Stimulated activated CD4-positive, alpha-beta T cell treated with anti-CD3 and anti-CD28 coated beads, Interleukin-4, amount 100 ng/mL, for 24 hours (primary cell): ENCODE results near the gene MAP3K10.
"Not testable (repeated sequence)": the region's sequence is repeated elsewhere in the genome, so short reads cannot be mapped to it uniquely, and the experiment has no call there.

Source experiments
- DNase-seq: peaks from one replicate; pipeline ENCODE4 v3.0.0-alpha.2; 2020

MAP3K10 gene

DNA sequence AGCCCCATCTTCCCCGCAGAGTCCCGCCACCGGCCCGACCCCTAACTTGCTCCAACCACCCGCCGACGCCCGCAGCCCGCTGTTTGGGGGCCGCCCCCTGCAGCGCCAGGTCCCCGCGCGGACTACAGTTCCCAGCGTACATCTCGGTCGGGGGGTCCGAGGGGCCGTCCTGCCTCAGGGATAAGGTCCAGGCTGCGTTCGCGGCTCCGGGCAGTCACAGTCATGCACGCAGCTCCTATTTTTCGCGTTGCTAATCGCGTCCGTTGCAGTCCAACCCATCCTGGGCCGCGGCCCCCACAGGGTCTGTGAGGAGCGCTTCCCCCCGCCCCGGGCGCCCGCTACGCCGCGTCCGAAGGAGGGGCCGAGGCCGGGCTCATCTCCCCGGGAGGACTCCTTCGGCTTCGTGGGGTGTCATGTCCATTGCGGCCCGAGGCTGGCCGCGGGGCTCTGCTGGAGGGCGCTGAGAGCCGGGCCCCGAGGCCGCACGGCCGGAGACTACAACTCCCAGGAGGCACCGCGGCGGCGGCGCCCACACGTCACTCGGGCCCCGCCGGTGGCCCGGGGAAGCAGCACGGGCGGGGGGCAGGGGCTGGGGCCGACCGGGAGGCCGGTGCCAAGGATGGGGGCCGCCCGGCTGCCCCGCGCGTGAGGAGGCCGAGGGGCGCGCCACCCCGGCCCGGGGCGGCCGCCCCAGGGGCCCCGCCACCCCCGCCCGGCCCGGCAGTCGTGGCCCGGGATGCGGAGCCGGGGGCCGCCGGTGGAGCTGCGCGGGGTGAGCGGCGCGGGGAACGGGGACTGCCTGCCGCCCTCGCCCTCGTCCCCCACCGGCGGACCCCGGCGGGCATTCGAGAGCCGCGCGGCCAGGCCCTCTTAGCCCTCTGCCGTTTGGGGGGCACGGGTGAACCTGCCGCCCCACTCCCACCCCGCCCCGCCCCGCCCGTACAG lies at the start of gene MAP3K10:
Gene MAP3K10 (plus strand): TSS at position 536 of the 945 bp plus-strand sequence. CDS start 606 bp downstream, outside the sequence.
- peak; percentile 80 for DNase-seq

GRCh38 chr19:40141551-40141950 lies 49.7 kb upstream of the MAP3K10 start:
- no peak for DNase-seq

- DNase-seq: peak; percentile 36
Measured at GRCh38 chr19:40143612-40144011, 47.6 kb upstream of the MAP3K10 start.

GRCh38 chr19:40144151-40144550 lies 47.1 kb upstream of the MAP3K10 start:
- peak; percentile 27 for DNase-seq

GRCh38 chr19:40144947-40145748 lies 46.1 kb upstream of the MAP3K10 start:
- DNase-seq: no peak

DNA sequence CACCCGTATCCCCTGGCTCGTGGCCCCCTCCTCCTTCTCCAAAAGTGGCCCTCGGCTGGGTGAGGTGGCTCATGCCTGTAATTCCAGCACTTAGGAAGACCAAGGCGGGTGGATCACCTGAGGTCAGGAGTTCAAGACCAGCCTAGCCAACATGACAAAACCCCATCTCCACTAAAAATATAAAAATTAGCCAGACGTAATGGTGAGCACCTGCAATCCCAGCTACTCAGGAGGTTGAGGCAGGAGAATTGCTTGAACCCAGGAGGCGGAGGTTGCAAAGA lies 45.5 kb upstream of the MAP3K10 start:
- DNase-seq: not testable (repeated sequence)

DNA sequence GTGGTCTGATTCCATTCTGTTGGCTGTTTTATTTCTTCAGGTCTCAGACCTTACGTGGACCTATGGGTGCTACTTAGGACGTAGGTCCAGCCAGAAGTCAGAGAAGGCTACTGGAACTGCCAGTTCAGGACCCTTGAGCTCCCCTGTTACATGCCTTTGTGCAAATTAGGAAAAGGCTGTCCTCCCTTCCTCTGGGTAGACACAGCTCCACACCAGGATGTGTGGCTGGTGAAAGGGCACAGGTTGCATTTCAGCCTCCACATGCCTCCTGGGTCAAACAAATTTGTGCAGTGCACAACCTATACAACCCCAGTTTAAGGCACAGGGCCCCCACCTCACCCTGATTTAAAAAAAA lies 43.9 kb upstream of the MAP3K10 start:
- DNase-seq: no peak

- no peak for DNase-seq
Measured at GRCh38 chr19:40147693-40148347, 43.4 kb upstream of the MAP3K10 start.

GRCh38 chr19:40149501-40149900 lies 41.7 kb upstream of the MAP3K10 start:
- no peak for DNase-seq

DNA sequence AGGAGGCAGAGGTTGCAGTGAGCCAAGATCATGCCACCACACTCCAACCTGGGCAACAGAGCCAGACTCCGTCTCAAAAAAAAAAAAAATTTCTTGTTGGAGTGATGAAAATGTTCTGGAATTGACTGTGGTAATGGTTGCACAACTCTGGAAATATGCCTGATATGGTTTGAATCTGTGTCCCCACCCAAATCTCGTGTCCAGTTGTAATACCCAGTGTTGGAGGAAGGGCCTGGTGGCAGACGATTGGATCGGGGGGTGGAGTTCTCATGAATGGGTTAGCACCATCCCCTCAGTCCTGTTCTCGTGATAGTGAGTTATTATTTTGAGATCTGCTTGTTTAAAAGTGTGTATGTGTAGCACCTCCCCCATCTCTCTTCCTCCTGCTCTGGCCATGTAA lies 41.1 kb upstream of the MAP3K10 start:
- no peak for DNase-seq

DNA sequence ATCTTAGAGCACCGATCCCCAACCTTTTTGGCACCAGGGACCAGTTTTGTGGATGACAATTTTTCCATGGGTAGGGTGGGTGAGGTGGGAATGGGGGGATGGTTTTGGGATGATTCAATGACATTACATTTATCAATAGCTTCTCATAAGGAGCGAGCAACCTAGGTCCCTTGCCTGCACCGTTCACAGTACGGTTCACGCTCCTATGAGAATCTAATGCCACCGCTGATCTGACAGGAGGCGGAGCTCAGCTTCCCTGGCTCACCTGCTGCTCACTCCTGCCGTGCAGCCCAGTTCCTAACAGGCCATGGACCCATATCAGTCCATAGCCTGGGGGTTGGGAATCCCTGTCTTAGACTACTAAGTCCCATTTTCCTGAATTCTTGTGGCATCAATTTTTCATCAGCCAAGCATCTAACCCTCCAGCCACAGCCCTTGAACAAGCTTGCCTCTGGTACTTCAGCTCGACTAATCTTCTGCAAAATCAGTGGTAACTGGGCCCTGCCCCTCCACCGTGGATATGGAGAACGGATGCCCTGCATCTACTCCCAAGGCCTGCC lies 37.0 kb upstream of the MAP3K10 start:
- DNase-seq: no peak

DNA sequence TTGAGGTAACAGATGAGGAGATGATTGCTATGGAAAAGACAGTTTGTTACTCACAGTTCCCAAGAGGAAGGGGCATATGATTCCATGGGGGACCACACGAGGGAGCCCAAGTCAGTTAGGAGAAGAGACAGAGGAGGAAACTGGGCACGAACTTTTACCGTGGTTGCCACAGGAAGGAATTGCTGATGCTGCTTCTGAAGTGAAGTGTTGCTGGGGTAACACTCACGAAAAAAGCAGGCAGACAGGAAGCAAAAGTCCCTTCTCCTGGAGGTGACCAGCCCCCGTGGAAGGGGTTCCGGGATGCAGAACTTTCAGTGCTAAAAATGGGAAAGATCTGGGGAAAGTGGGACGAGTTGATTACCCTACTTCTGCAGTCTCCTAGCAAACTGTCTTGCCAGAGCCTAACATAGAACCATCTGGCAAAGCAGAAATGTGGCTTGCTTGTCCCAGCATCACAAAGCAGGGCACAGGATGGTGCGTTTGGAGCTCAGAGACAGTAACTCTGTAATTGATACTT lies 35.4 kb upstream of the MAP3K10 start:
- DNase-seq: no peak

DNA sequence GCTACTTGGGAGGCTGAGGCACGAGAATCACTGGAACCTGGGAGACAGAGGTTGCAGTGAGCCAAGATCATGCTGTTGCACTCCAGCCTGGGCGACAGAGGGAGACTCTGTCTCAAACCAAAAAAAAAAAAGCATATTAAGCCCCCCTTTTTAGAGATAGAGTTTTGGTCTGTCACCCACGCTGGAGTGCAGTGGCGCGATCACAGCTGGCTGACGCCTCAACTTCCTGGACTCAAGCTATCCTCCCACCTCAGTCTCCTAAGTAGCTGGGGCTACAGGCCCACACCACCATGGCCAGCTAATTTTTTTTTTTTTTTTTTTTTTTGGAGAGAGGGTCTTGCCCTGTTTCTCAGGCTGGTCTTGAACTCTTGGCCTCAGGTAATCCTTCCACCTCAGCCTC lies 34.2 kb upstream of the MAP3K10 start:
- no peak for DNase-seq

- DNase-seq: no peak
Measured at GRCh38 chr19:40159744-40160143, 31.5 kb upstream of the MAP3K10 start.

DNA sequence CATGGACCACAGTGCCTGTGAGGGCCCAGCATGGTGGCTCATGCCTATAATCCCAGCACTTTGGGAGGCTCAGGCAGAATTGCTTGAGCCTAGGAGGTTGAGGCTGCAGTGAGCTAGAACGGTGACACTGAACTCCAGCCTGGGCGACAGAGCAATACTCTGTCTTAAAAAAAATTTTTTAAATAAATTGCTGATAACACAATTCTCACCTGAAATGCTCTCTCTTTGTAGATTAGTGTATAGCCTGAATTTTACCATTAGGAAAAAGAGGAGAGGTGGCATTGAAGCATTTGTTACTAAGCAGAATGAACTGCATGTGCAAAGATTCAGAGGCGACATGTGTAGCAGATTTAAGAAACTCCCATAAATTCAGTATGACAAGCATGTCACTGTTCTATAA lies 29.1 kb upstream of the MAP3K10 start:
- no peak for DNase-seq

GRCh38 chr19:40163541-40164129 lies 27.6 kb upstream of the MAP3K10 start:
- no peak for DNase-seq

DNA sequence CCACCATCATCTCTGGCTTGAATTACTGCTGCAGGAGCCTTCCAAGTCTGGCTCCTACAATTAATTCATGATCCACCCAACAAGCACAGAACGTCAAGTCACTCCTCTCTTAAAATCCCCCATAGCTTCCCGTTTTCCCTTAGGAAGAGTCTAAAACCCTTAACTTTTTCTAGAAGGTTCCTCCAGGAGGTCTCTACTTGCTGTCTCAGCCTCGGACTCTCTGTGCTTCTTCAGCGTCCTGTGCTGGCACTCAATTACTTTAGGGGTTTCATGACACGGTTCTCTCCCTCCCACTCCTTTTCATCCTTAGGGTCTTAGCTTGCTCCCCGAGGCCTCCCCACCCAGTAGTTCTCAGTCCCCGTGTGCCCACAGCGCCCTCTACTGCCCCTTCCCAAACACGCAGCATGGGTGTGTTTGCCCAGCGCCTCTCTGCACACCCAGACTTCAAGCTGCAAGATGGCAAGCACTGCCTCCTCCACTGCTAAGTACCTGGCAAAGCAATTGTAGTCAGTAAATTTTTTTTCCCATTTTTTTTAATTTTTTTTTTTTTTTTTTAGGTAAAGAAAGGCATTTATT lies 25.8 kb upstream of the MAP3K10 start:
- DNase-seq: peak; percentile 63

- DNase-seq: not testable (repeated sequence)
Measured at GRCh38 chr19:40169482-40170302, 21.5 kb upstream of the MAP3K10 start.

DNA sequence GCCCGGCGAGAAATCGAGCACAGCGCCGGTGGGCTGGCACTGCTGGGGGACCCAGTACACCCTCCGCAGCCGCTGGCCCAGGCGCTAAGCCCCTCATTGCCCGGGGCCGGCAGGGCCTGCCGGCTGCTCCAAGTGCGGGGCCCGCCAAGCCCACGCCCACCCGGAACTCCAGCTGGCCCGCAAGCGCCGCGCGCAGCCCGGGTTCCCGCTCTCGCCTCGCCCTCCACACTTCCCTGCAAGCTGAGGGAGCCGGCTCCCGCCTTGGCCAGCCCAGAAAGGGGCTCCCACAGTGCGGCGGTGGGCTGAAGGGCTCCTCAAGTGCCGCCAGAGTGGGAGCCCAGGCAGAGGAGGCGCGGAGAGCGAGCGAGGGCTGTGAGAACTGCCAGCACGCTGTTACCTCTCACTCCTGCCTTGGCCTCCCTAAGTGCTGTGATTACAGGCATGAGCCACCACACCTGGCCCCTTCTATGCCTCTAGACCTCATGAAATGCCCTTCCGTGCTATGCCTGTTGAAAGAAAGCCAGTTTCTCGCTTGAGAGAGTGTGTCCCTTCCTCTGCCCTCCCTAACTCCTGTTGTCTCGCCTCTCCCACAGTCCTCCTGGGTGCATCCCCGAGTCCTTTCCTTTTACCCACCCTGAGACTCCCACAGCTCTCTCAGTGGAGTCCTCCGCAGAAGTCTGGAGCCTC lies 20.8 kb upstream of the MAP3K10 start:
- not testable (repeated sequence) for DNase-seq

DNA sequence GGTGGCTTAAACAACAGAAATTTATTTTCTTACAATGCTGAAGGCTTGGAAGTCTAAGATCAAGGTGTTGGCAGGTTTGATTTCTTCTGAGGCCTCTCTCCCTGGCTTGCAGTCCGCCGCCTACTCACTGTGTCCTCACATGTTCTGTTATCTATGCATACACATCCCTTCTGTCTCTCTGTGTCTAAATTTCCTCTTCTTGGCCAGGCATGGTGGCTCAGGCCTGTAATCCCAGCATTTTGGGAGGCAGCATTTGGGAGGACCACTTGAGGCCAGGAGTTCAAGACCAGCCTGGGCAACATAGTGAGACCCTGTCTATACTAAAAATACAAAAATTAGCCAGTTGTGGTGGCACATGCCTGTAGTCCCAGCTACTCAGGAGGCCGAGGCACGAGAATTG lies 19.9 kb upstream of the MAP3K10 start:
- not testable (repeated sequence) for DNase-seq

DNA sequence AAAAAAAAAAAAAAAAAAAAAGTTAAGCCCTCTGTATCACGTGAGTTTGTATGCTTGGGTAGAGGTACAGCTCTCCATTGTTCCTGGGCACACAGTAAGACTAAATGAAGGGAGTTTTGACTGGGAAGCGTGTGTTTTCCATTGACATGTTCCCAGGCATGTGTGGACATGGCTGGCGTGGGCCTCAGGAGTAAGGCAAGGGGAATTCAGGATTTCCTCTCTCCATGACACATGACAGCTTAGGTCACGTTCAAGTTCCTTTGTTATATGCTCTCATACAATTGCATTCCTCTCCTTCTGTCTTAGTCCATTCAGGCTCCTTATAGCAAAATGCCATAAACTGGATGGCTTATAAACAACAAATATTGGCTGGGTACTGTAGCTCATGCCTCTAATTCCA lies 17.1 kb upstream of the MAP3K10 start:
- no peak for DNase-seq
